GM18861 (cell line): Measurements from ENCODE around the gene SPTSSA.
"Not testable (repeated sequence)": the region's sequence is repeated elsewhere in the genome, so short reads cannot be mapped to it uniquely, and the experiment has no call there.

Source experiments
- ATAC-seq: cut with Tn5 transposase; IDR thresholded peaks from one replicate; pipeline ENCODE4 v1.9.1; 2021; ENCODE audit not compliant: unreplicated experiment

Gene SPTSSA

DNA sequence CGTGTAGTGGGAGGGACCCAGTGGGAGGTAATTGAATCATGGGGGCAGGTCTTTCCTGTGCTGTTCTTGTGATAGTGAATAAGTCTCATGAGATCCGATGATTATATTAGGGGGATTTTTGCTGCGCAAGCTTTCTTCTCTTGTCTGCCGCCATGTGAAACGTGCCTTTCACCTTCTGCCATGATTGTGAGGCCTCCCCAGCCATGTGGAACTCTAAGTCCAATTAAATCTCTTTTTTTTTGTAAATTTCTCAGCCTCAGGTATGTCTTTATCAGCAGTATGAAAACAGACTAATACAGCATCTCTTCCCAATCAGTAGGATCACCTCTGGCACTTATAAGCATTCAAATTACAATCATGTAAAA is 34.0 kb downstream of the SPTSSA start:
- ATAC-seq = not testable (repeated sequence)

DNA sequence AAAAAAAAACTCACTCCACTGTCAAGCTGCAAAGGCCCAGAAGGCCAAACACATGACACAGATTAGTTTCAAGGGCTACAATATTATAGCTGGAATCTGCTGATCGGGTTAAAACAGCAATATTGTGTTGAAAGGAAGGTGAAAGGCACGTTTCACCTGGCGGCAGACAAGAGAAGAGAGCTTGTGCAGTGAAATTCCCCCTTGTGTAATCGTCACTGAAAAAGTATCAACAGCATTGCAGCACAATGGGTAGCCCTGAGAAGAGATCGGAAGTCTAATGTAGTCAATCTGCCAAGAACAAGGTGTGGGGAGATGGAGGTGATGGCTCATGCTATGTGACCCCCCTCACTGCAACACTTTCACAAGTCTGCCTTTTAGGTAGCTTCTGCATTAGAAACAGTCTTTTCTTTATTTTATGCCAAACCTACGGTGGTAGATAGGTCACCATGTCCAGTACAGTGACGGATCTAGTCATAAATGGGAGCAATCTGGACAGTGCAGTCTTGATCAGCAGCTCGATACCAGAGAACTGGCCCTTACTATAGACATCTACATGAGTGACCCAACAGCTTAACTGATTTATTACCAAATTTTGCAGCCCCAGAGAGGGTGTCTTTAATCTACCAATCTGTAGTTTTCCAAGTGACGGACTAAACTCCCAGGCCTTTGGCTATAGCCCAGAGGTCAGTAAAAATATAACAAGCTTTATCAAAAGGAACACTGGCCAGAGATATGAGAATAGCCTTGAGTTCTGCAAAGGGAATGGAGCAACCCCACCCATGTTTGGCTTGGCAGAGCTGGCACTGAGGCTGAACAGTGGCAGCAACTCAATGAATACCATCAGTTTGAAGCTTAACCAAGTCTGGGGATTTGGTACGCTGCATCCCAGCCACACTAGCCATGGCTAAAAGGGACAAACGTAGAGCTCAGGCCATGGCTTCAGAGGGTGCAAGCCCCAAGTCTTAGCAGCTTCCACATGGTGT is 35.4 kb downstream of the SPTSSA start:
- ATAC-seq = no peak

DNA sequence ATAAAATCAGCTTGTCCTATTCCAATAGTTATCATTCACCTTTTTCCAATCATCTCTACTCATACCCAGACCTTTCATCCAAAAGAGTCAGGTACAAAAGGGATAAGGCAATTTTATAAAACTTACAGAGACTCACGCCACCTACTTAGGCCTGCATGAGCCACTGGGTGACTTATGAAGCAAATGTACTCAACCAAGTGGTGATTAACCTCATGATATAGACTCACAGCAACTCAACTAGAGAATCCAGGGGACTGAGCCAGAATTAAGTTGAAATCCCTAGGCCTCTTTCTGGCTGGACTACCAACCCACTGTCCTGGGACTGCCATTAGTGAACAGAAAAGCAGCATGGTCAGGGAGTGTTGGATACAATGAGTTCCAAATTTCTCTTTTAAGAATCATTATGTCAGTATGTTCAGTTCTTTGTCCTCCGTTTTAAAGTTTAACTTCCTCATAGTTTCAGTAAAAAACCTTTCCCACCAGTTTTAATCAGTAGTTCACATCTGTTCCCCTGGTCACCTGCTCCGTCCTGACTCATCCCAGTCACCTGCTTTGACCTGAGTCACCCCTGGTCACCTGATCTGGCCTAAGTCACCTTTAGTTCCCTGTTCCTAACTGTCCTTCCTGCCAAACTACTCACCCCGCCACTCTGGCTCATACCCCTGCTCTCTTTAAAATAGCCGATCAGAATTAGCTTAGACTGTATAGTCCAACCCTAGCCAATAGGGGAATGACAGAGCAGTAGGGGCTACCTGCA is 36.8 kb downstream of the SPTSSA start:
- no peak for ATAC-seq

DNA sequence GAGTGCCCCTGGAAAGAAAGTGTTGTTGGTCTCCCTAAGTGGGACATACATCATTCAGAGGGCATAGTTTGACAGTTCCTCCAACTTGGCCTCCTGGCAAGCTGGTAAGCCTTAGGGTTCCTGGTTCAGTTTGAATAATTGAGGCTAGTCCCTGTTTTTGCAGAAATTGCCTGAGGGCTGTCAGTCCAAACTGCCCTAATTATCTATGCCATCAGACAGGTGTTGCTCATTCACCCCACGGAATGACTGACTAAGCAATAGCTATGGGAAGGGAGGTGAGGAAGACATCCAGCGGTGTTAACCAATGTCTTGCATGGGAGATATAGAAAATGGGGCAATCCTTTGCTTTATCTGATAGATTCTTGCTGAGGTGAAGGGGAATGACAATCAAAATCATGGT is 37.6 kb downstream of the SPTSSA start:
- ATAC-seq = no peak

DNA sequence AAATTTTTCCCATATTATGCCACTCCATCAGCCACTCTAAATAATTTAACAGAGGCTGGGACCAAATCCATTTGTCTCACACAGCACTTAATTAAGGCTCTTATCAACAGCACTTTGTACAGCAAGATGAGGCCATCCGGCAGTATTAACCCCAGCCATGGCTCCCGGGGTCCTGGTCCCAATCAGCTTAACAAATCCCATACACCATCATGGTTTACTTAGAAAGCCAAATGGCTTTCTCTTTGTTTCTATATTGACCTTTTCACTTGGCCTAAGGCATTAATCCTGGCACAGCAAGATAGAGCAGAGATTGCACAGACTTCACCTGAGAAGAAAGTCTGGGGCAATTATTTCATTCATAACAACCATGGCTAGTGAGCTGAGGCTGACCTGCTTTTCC is 38.6 kb downstream of the SPTSSA start:
- no peak for ATAC-seq

DNA sequence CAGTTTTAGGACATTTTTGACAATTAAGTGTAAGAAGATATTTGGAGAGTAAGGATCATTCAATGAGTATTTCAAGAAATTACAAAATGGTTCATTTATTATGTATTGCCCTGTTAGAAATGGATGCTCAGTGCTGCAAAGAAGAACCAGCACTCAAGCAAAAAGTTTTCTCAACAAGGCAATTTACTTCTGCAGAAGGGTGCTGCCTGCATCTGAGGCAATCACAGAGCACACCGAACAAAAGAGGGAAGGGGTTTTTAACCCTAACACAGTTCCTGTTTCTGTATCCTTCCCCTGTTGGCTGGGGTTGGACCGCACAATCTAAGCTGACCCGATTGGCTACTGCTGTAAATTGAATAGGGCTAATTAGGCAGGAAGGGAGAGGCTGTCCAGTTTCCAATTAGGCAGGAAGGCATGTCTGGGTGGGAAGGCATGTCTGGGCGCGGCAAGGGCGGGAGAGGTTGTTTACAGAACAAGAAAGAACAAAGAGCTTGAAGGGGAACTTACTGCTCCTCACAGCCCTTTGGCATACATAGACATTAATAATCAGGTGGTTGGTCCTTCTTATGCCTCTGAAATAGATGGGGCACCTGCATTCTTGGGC is 41.4 kb downstream of the SPTSSA start:
- no peak for ATAC-seq

DNA sequence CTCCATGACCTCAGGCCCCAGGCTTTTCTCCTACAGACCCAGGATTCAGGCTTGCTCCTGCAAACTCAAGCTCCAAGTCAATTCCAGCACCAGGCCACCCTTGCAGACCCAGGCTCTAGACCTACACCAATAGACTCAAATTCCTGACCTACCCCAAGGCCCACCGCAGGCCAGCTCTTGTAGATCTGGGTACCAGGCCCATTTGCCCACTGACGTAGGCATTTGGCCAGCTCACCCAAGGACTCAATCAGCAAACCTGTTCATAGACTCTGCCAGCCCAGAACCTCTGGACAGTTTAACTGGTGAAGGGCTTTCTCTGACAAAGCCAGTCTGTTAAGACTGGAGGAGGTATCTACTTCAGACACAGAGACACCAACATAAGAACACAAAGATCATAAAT is 52.3 kb downstream of the SPTSSA start:
- ATAC-seq = no peak

DNA sequence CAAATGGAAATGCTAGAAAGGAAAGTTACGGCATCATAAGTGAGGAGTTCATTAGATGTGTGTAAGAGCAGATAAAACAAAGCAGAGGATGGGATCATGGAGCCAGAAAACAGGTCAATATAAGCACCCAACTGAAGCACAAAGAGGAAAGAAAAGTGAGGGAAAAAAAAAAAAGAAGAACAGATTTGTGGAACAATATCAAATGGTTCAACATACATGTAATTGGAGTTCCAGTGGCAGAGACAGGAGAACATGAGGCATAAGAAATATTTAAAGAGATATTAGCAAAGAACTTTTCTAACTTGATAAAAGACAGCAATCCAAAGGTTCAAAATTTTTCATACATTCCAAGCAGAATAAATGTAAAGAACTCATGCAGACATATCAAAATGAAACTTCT is 54.1 kb downstream of the SPTSSA start:
- ATAC-seq = no peak

DNA sequence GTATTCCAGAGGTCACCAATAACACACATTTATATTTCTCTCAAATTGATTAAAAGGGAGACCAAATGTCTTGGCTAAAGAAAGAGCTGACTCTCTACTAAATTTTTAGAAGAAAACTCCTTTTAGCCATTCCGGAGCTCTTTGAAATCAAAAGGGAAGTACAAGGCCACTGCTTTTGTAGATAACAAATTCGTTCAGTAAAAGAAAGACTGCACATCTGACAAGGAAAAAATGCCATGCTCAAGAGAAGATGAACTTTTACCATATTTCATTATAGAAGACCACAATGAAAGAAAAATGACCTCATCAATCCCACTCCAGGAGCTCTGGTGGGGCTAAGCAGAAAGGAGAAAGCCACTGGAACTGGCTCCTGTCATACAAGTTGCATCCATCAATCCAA is 57.6 kb downstream of the SPTSSA start:
- no peak for ATAC-seq

DNA sequence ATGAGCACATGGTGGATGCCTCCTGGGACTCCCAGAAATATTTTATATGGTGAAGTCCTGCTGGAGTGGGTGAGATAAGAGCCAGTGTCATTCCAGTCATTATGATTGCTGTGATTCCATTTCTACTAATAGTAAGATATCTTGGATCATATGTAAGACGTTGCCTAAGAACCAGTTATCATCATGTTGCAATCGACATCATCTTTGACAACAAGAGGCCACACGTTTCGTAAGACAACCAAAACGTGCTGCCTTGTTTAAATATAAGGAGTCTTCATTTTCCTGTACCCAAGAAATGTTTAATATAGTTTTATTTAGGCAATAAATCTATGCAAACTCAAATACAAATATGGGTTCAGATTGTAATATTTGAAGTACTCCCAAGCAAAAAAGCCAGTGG is 58.4 kb downstream of the SPTSSA start:
- no peak for ATAC-seq

DNA sequence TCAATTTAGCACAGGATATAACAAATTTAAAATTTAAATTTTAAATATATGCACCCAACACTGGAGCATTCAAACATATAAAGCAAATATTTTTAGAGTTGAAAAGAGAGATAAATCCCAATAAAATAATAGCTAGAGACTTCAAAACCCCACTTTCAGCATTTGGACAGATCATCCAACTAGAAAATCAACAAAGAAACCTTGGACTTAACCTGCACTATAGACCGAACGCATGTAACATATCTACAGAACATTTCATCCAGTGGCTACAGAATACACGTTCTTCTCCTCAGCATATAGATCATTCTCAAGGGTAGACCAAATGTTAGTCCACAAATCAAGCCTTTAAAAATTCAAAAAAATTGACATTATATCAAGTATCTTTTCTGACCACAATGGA is 64.0 kb downstream of the SPTSSA start:
- no peak for ATAC-seq

DNA sequence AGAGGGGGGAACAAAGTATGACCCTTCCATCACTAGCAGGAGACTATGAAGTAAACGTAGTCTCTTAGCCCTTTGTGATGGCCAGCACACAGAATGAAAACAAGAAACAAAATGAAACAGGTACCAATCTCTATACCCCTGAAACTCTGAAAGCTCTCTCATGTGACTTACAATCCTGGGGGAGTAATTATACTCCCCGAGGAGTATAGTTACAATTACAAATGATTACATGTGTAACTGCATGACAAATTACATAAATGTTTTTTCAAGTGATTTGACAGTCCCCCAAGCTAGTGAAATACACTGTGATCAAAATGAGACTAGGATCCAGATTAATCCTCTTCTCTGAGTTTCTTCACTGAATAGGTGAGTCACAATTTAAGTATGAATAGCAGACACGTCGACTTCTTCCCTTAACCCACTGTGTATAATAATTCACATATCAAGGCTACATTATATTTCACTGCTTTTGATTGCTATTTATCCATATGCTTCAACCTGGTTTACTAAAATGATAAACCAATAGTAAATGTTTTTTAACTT is 74.0 kb downstream of the SPTSSA start:
- no peak for ATAC-seq

DNA sequence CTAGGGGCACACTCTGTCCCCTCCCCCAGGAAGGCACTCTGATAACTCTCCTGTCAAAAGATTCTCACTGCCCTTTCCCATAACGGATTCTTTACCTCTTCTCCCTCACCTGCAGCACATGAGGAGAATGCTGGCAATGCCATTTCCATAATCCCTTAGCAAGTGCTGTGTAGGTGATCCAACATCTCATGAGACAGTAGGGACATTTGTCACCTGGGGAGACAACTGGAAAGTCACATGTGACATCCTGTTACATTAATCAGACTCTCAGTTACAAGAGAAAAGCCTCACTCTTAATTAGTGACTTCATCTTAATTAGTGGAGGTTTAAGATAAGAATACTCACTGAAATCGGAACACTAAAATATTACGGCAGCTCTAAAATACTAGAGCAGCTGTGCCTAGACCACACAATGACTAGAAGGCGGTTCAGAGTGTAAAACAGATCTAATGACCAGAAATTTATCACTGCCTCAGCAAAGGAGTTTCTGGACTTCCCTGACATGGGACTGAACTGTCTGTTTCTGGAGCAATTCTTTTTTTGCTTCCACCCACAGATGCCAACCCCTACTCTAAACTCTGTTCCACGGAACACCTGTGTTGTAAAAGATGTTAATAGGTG is 75.1 kb downstream of the SPTSSA start:
- ATAC-seq = no peak

DNA sequence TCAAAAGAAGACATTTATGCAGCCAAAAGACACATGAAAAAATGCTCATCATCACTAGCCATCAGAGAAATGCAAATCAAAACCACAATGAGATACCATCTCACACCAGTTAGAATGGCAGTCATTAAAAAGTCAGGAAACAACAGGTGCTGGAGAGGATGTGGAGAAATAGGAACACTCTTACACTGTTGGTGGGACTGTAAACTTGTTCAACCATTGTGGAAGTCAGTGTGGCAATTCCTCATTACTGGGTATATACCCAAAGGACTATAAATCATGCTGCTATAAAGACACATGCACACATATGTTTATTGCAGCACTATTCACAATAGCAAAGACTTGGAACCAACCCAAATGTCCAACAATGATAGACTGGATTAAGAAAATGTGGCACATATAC is 76.2 kb downstream of the SPTSSA start:
- ATAC-seq = not testable (repeated sequence)

DNA sequence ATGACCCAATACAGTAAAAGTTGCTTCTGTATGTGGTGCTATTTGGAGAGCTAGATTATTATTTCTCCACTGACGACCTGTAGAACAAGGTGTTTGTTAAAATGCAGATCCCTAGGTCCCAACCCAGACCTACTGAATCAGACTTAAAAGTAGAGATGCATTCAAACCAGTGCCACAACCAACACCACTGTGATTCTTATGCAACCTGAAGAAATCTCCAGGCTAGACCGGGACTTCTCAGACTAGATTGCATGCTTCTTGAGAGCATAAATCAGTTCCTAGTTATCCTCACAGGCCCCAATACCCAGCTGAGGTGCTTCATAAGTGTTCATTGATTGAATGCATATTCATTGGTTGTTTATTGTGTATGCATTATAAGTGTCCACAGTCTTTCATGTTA is 78.2 kb downstream of the SPTSSA start:
- ATAC-seq = no peak
